Sigmoid colon (tissue), 7 donors: ENCODE results near the gene ZNF474. TPM values are rescaled to one million over a fixed set of nuclear protein-coding genes. Genes with fewer than 3 reads are reported as not detected.

Experiments used
- DNase-seq: peaks from one replicate; pipeline ENCODE4 v3.0.0-alpha.2; 2019
- H3K27ac ChIP-seq, 4 donors: fragments of 200-600 bp; sonication (generic); one replicate each; pipeline ENCODE4 v1.5.1; 2016 to 2019; ENCODE audit warnings: mild to moderate bottlenecking in 1 of 4
- H3K27me3 ChIP-seq, 3 donors: fragments of 200-600 bp; sonication (generic); one replicate each; pipeline ENCODE4 v1.5.1; 2019; ENCODE audit warnings: mild to moderate bottlenecking in 1 of 3
- H3K36me3 ChIP-seq, 4 donors: fragments of 200-600 bp; sonication (generic); one replicate each; pipeline ENCODE4 v1.5.1; 2016 to 2019
- H3K4me1 ChIP-seq, 4 donors: fragments of 200-600 bp; sonication (generic); one replicate each; pipeline ENCODE4 v1.5.1; 2017 to 2019
- H3K4me3 ChIP-seq, 4 donors: fragments of 200-600 bp; sonication (generic); one replicate each; pipeline ENCODE4 v1.5.1; 2017 to 2019; ENCODE audit warnings: mild to moderate bottlenecking in 2 of 4, moderate library complexity in 1 of 4
- H3K9me3 ChIP-seq, 4 donors: fragments of 200-600 bp in 3 of 4; sonication (generic) in 3 of 4; one replicate each; pipeline versions ENCODE4 v1.5.1 to v1.6.1; 2013 to 2019
- CTCF ChIP-seq, 4 experiments: fragments of 450-650 bp in 3 of 4; fragments of 200-600 bp in 1 of 4; IDR thresholded peaks; one replicate each; pipeline ENCODE4 v1.5.1; 2016 to 2019; ENCODE audit warnings: antibody characterized with exemption in 4 of 4, mild to moderate bottlenecking in 3 of 4, moderate library complexity in 2 of 4
- EP300 ChIP-seq, 4 donors: sonication (generic); formaldehyde crosslinking; IDR thresholded peaks; one replicate each; pipeline ENCODE4 v1.6.1; 2017; ENCODE audit warnings: antibody characterized with exemption in 4 of 4
- POLR2A ChIP-seq, 2 donors: fragments of 450-650 bp; IDR thresholded peaks; one replicate each; pipeline ENCODE4 v1.6.1; 2016; ENCODE audit warnings: antibody characterized with exemption in 2 of 2, mild to moderate bottlenecking in 2 of 2, moderate library complexity in 2 of 2
- POLR2AphosphoS5 ChIP-seq, 4 donors: sonication (generic); formaldehyde crosslinking; IDR thresholded peaks; one replicate each; pipeline ENCODE4 v1.6.1; 2017; ENCODE audit warnings: antibody characterized with exemption in 4 of 4
- intact Hi-C: fragments of 100-400 bp; cut with DNase I; formaldehyde crosslinking; loops from one replicate; pipeline ENCODE4 v1.15.1; 2023
- polyA plus RNA-seq, 3 donors: library from polyadenylated mRNA; stranded (reverse); fragments of 200-250 nt; gene quantifications; one replicate each; pipeline ENCODE4 v1.2.3, GENCODE V29; 2013
- total RNA-seq, 4 donors: library from RNA; depleted of rRNA; stranded (reverse); fragments of >200 nt; gene quantifications; one replicate each; pipeline ENCODE4 v1.1.0, GENCODE V29; 2016
- donor health status: healthy with polysubstance abuse.
- donor health status: Bipolar disorder and iron deficiency.
- donor health status: healthy.

The ZNF474 gene
- total and polyA plus RNA-seq, 7 donors, result 0.07 to 0.28 (median 0.27) TPM; not detected in 4

- Histone ChIP-seq H3K27ac (no peak overlapping the region), H3K4me1 (no peaks in the 10 kb centered on the region), H3K36me3 (no peaks in the 10 kb centered on the region), H3K27me3 (no peaks in the 10 kb centered on the region), H3K4me3 (no peak overlapping the region), H3K9me3 (no peaks in the 10 kb centered on the region)
- TF ChIP-seq CTCF (IDR thresholded peaks at IDR 0.05), result no peak
- TF ChIP-seq EP300 (IDR thresholded peaks at IDR 0.05), result no peak
- TF ChIP-seq POLR2A (IDR thresholded peaks at IDR 0.05), result no peak
- TF ChIP-seq POLR2AphosphoS5 (IDR thresholded peaks at IDR 0.05), result no peak
- DNase-seq, result no peak
- intact Hi-C loops, result no loop called here
Measured at GRCh38 chr5:122202952-122203351, 73.6 kb downstream of the ZNF474 start.

Other genes starting within 250 kb of the ZNF474 start
- 10 to 100 TPM; 13.6 to 20.2 (median 16.4) TPM for gene SRFBP1, start 167.6 kb upstream of the ZNF474 start, total RNA-seq
- gene SRFBP1, start 167.6 kb upstream of the ZNF474 start, polyA plus RNA-seq, result 1 to 10 TPM; 3.0 to 5.0 (median 3.5) TPM
- gene LOX, start 51.3 kb upstream of the ZNF474 start, total RNA-seq, result 10 to 100 TPM in 2 of 4 donors, 1 to 10 TPM in 2; 6.8 to 21.6 (median 10.3) TPM
- gene LOX, start 51.3 kb upstream of the ZNF474 start, polyA plus RNA-seq, result 1 to 10 TPM in 2 of 3 donors, not detected in 1; 1.8 to 2.3 TPM
- gene SNCAIP, start 182.7 kb downstream of the ZNF474 start, total RNA-seq, result 1 to 10 TPM; 2.4 to 4.3 (median 3.2) TPM
- gene SNCAIP, start 182.7 kb downstream of the ZNF474 start, polyA plus RNA-seq, result 1 to 10 TPM in 2 of 3 donors, not detected in 1; 1.2 to 3.8 TPM